Measurements from ENCODE around the gene GLYATL3.

DNA sequence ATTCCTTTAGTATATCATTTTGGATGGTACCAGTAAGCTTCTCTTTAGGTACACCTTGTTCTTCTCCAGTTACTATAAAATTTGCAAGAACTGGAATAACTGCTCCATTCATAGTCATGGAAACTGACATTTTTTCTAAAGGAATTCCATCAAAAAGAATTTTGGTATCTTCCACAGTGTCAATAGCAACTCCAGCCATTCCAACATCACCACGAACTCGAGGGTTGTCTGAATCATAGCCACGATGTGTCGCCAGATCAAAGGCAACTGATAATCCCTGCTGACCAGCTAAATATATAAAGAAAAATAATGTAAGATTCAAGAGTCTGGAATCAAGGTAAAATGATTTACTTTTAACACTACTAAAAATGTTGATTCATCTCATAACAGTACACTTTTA is 42.0 kb upstream of the GLYATL3 start:
- TF ChIP-seq POLR2A (IDR thresholded peaks at IDR 0.05; ENCODE audit: low read depth, low read length) = no peak
- no peak for TF ChIP-seq BHLHE40 (IDR thresholded peaks at IDR 0.05; ENCODE audit: low read depth, low read length)
- TF ChIP-seq, protein P1, sequence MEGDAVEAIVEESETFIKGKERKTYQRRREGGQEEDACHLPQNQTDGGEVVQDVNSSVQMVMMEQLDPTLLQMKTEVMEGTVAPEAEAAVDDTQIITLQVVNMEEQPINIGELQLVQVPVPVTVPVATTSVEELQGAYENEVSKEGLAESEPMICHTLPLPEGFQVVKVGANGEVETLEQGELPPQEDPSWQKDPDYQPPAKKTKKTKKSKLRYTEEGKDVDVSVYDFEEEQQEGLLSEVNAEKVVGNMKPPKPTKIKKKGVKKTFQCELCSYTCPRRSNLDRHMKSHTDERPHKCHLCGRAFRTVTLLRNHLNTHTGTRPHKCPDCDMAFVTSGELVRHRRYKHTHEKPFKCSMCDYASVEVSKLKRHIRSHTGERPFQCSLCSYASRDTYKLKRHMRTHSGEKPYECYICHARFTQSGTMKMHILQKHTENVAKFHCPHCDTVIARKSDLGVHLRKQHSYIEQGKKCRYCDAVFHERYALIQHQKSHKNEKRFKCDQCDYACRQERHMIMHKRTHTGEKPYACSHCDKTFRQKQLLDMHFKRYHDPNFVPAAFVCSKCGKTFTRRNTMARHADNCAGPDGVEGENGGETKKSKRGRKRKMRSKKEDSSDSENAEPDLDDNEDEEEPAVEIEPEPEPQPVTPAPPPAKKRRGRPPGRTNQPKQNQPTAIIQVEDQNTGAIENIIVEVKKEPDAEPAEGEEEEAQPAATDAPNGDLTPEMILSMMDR (conservative IDR thresholded peaks at IDR 0.05; ENCODE audit: low read depth, low read length) = no peak
- no peak for TF ChIP-seq MAFK (IDR thresholded peaks at IDR 0.05; ENCODE audit: low read depth, low read length)
- no peak for TF ChIP-seq RFX5 (IDR thresholded peaks at IDR 0.05; ENCODE audit: low read depth, low read length)
- no peak for TF ChIP-seq MXI1 (IDR thresholded peaks at IDR 0.05; ENCODE audit: borderline replicate concordance, low read depth, low read length)
- TF ChIP-seq RAD21 (IDR thresholded peaks at IDR 0.05; ENCODE audit: low read length) = no peak
- no peak for TF ChIP-seq SMC3 (IDR thresholded peaks at IDR 0.05; ENCODE audit: low read depth, low read length)

Measured in IMR-90 (cell line).